ENCODE data around the gene HOXB3. TPM values are rescaled to one million over a fixed set of nuclear protein-coding genes. Genes with fewer than 3 reads are reported as not detected.

HOXB3 gene
- total RNA-seq, 2 donors from 2014 or later = 26.8 to 33.3 TPM

DNA sequence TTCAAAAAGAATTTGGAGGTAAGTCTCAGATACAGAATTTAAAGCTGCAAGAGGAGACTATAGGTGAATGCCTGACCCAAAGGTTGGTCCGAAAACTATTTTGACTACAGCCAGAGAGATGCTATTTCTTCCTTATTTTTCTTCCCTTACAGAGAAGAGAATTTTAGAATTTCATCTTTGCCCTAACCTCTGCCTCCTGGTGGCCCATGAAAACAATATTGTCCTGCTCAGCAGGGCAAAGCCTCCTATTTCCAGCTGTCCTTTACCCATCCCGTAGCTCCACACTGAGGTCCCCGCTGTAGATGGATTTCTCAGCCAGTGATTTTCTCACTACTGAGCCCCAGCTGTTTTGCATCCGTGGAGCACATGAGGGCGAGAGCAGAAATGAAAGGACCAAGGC, 83.8 kb downstream of the HOXB3 start:
- Histone ChIP-seq H3K36me3 (no peaks in the 10 kb centered on the region), H3K4me3 (no peak overlapping the region), H3K9me3 (no peaks in the 10 kb centered on the region), H3K27me3 (replicated peaks; ENCODE audit: insufficient read depth) (no peaks in the 10 kb centered on the region), H3K27ac (no peak overlapping the region), H3K4me1 (ENCODE audit: control insufficient read depth in 1 of 2, low read depth in 2 of 2) (no peaks in the 10 kb centered on the region)
- no peak for ATAC-seq (ENCODE audit: insufficient number of reproducible peaks, low FRiP score, low read depth)
- TF ChIP-seq, protein P1, sequence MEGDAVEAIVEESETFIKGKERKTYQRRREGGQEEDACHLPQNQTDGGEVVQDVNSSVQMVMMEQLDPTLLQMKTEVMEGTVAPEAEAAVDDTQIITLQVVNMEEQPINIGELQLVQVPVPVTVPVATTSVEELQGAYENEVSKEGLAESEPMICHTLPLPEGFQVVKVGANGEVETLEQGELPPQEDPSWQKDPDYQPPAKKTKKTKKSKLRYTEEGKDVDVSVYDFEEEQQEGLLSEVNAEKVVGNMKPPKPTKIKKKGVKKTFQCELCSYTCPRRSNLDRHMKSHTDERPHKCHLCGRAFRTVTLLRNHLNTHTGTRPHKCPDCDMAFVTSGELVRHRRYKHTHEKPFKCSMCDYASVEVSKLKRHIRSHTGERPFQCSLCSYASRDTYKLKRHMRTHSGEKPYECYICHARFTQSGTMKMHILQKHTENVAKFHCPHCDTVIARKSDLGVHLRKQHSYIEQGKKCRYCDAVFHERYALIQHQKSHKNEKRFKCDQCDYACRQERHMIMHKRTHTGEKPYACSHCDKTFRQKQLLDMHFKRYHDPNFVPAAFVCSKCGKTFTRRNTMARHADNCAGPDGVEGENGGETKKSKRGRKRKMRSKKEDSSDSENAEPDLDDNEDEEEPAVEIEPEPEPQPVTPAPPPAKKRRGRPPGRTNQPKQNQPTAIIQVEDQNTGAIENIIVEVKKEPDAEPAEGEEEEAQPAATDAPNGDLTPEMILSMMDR (IDR thresholded peaks at IDR 0.05) = no peak
- no peak for DNase-seq (ENCODE audit: low spot score)

DNA sequence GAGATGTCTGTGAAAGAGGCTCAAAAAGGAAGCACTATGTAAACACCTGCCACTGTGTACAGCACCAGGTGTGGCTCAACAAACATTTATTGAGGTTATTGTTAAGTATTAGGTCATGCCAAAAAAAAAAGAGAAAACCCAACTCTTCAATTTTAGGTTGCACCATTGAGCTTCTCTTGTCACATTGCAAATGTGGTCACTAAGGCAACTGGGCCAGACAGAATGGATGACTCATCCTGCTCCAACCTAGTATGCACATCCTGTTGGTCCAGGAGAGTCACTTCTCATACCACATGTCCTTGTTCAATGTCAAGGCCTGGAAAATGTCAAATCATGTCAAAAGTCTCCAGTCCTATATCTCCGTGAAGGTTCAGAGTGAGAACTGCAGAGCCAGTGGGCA, 84.3 kb downstream of the HOXB3 start:
- TF ChIP-seq, protein P1 (IDR thresholded peaks at IDR 0.05) = no peak
- DNase-seq (ENCODE audit: low spot score) = no peak
- Histone ChIP-seq H3K9me3 (no peaks in the 10 kb centered on the region), H3K4me3 (no peak overlapping the region), H3K27ac (no peak overlapping the region), H3K36me3 (no peaks in the 10 kb centered on the region), H3K27me3 (replicated peaks; ENCODE audit: insufficient read depth) (no peaks in the 10 kb centered on the region), H3K4me1 (ENCODE audit: control insufficient read depth in 1 of 2, low read depth in 2 of 2) (no peaks in the 10 kb centered on the region)
- peak; percentile 73 for ATAC-seq (ENCODE audit: insufficient number of reproducible peaks, low FRiP score, low read depth)

DNA sequence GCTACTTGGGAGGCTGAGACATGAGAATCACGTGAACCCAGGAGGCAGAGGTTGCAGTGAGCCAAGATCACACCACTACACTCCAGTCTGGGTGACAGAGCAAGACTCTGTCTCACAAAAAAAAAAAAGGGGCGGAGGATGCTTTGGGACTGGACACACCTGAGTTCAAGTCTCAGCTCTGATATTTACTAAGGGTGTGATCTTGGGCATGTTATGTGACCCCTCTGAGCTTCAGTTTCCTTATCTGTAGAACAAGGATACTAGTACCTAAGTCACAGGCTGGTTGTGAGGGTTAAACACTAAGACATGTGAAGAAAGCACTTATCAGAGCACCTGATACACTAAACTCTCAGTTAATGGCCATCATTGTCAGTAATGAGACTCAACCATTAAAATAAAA, 85.1 kb downstream of the HOXB3 start:
- no peaks in the 10 kb centered on the region for H3K27me3 ChIP-seq (replicated peaks; ENCODE audit: insufficient read depth)
- no peak overlapping the region for H3K27ac ChIP-seq
- no peaks in the 10 kb centered on the region for H3K4me1 ChIP-seq (ENCODE audit: control insufficient read depth in 1 of 2, low read depth in 2 of 2)
- H3K4me3 ChIP-seq = no peak overlapping the region
- no peaks in the 10 kb centered on the region for H3K9me3 ChIP-seq
- DNase-seq (ENCODE audit: low spot score) = no peak
- no peaks in the 10 kb centered on the region for H3K36me3 ChIP-seq
- TF ChIP-seq, protein P1 (IDR thresholded peaks at IDR 0.05) = no peak
- ATAC-seq (ENCODE audit: insufficient number of reproducible peaks, low FRiP score, low read depth) = no peak

DNA sequence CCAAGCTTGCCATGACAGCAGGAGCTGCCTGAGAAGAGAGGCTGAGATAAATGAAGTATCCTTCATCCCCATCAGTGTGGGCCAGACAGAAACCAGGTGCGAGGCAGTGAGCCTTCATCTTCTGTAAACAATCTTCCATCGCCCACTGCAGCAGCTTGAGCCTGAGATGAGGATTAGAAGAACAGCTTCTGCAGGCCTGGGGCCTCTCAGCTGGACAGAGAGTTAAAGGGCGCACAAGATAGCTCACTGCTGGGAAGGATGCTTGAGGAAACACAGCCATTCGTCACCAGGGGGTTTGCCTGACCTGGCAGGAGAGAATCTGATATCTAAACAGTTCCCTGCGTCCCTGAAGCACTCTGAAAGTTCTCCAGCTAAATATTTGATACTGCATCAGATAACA, 86.3 kb downstream of the HOXB3 start:
- no peak overlapping the region for H3K27ac ChIP-seq
- no peaks in the 10 kb centered on the region for H3K36me3 ChIP-seq
- H3K4me3 ChIP-seq = no peak overlapping the region
- DNase-seq (ENCODE audit: low spot score) (no peak), ATAC-seq (ENCODE audit: insufficient number of reproducible peaks, low FRiP score, low read depth) (no peak)
- TF ChIP-seq, protein P1 (IDR thresholded peaks at IDR 0.05) = no peak
- H3K9me3 ChIP-seq = no peaks in the 10 kb centered on the region
- H3K4me1 ChIP-seq (ENCODE audit: control insufficient read depth in 1 of 2, low read depth in 2 of 2) = no peaks in the 10 kb centered on the region
- H3K27me3 ChIP-seq (replicated peaks; ENCODE audit: insufficient read depth) = no peaks in the 10 kb centered on the region

DNA sequence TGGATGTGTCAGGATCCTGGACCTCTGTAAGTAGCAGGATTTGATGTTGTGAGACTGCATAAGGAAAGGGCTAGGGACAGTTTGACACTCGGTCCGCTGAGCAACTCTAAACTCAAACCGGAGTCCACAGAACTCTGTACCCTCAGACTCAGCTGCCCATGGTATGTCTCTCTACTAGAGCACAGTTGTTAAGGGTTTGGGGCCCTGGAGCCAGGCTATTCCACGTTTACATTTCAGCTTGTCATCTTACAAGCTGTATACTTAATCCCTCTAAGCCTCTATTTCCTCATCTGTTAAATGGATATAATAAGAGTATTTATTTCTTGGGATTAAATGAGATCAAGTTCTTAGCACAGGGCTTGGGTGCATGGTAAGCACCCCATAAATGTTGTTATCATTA, 87.1 kb downstream of the HOXB3 start:
- H3K36me3 ChIP-seq = no peaks in the 10 kb centered on the region
- TF ChIP-seq, protein P1 (IDR thresholded peaks at IDR 0.05) = no peak
- no peak for DNase-seq (ENCODE audit: low spot score)
- no peaks in the 10 kb centered on the region for H3K9me3 ChIP-seq
- no peaks in the 10 kb centered on the region for H3K4me1 ChIP-seq (ENCODE audit: control insufficient read depth in 1 of 2, low read depth in 2 of 2)
- ATAC-seq (ENCODE audit: insufficient number of reproducible peaks, low FRiP score, low read depth) = no peak
- H3K27me3 ChIP-seq (replicated peaks; ENCODE audit: insufficient read depth) = no peaks in the 10 kb centered on the region
- H3K4me3 ChIP-seq = no peak overlapping the region
- no peak overlapping the region for H3K27ac ChIP-seq

Measured in thoracic aorta (tissue), 2 donors.